Kasumi-1 (cell line): ENCODE measurements around the gene ANO2.

Experiments
- DNase-seq, 2 experiments: peaks; one replicate each; lab custom pipeline; 2025; lab: John Stamatoyannopoulos, UW

Gene ANO2

GRCh38 chr12:5777451-5777850, 167.6 kb downstream of the ANO2 start:
- no peak for DNase-seq

GRCh38 chr12:5776091-5776490, 169.0 kb downstream of the ANO2 start:
- DNase-seq = no peak

- DNase-seq = no peak
Measured at GRCh38 chr12:5773550-5773949, 171.5 kb downstream of the ANO2 start.

- no peak for DNase-seq
Measured at GRCh38 chr12:5771756-5772155, 173.3 kb downstream of the ANO2 start.

GRCh38 chr12:5770727-5771126, 174.3 kb downstream of the ANO2 start:
- no peak for DNase-seq

GRCh38 chr12:5768581-5769196, 176.4 kb downstream of the ANO2 start:
- no peak for DNase-seq

- no peak for DNase-seq
Measured at GRCh38 chr12:5768171-5768570, 176.9 kb downstream of the ANO2 start.

- no peak for DNase-seq
Measured at GRCh38 chr12:5758347-5758746, 186.7 kb downstream of the ANO2 start.

GRCh38 chr12:5756338-5756842, 188.7 kb downstream of the ANO2 start:
- no peak for DNase-seq

GRCh38 chr12:5748027-5748426, 197.0 kb downstream of the ANO2 start:
- DNase-seq = no peak

- DNase-seq = no peak
Measured at GRCh38 chr12:5746917-5747316, 198.1 kb downstream of the ANO2 start.

- no peak for DNase-seq
Measured at GRCh38 chr12:5746036-5746908, 198.8 kb downstream of the ANO2 start.

GRCh38 chr12:5745251-5745888, 199.7 kb downstream of the ANO2 start:
- DNase-seq = peak; percentile 14 to 17

GRCh38 chr12:5742258-5742657, 202.8 kb downstream of the ANO2 start:
- no peak for DNase-seq

- DNase-seq = no peak
Measured at GRCh38 chr12:5739917-5740316, 205.1 kb downstream of the ANO2 start.

- no peak for DNase-seq
Measured at GRCh38 chr12:5737778-5738177, 207.3 kb downstream of the ANO2 start.

- DNase-seq = no peak
Measured at GRCh38 chr12:5736527-5736926, 208.5 kb downstream of the ANO2 start.

GRCh38 chr12:5736016-5736415, 209.0 kb downstream of the ANO2 start:
- no peak for DNase-seq

- no peak for DNase-seq
Measured at GRCh38 chr12:5733916-5734315, 211.1 kb downstream of the ANO2 start.

- DNase-seq = no peak
Measured at GRCh38 chr12:5733136-5733755, 211.8 kb downstream of the ANO2 start.

GRCh38 chr12:5730962-5731361, 214.1 kb downstream of the ANO2 start:
- no peak for DNase-seq

- DNase-seq = no peak
Measured at GRCh38 chr12:5723711-5724252, 221.3 kb downstream of the ANO2 start.
